Hindlimb muscle (tissue), 1 donor: Measurements from ENCODE around the gene PSENEN. TPM values are rescaled to one million over a fixed set of nuclear protein-coding genes. Genes with fewer than 3 reads are reported as not detected.
A peak's percentile ranks its signal among the peaks of the same experiment; 100 is the strongest.

Source experiments
- DNase-seq: peaks from one replicate; pipeline ENCODE4 v3.0.0-alpha.2; 2013
- polyA plus RNA-seq: library from polyadenylated mRNA; unstranded; fragments of 120-200 nt; gene quantifications from one replicate; pipeline ENCODE4 v1.2.1, GENCODE V29; 2013; ENCODE audit not compliant: insufficient read length

The PSENEN gene
- polyA plus RNA-seq, 1 donor = 31.7 TPM

GRCh38 chr19:35774274-35775045, 29.0 kb downstream of the PSENEN start:
- DNase-seq = no peak

DNA sequence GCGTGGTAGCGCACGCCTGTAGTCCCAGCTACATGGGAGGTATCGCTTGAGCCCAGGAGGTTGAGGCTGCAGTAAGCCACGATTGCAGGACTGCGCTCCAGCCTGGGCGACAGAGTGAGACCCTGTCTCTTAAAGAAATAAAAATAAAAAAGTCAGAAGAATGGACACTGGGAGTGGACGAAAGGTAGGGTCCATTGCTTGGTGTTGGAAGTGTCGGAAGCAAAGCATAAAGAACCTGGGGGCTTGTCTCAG, 29.5 kb downstream of the PSENEN start:
- DNase-seq = no peak

DNA sequence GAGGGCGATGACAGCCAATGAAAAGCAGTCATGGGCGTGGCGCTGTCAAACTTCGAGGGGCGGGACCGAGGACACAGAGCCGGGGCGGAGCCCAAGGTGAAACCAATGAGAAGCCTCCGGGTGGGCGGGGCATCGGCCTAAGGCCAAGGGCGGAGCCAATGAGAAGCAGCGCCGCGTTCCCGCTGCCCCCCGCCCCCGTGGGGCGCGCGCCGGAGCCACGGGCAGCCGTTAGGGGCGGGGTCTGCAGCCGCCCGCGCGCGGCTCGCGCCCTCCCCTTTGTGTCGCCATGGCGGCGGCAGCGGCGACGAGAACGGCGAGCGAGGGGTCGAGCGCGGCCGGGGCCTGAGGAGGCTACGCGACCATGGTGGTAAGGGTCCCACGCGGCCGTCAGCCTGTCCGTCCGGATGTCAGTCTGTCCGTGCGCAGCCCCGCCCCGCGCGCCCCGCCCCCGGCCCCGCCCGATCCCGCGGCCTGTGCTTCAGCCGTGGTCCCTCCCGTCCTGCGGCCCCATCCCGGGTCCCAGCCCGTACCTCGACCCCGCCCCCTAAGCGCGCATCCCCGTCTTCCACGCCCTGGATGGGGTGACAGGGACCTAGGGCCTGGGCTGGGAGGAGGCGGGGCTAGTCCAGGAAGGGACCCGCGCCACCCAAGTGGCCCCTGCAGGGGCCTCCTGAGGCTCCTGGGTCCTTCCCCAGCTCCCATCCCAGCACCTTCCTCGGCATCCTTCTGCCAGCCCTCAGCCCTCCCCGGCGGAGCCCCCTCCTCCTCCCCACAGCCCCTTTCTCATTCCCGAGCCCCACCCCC, 30.0 kb downstream of the PSENEN start, which contains the start of gene ARHGAP33:
Gene ARHGAP33, plus strand, starts transcription at position 267 of the 804 bp plus-strand sequence. Its CDS starts 95 bp downstream, at position 362.
- DNase-seq = peak; percentile 99

DNA sequence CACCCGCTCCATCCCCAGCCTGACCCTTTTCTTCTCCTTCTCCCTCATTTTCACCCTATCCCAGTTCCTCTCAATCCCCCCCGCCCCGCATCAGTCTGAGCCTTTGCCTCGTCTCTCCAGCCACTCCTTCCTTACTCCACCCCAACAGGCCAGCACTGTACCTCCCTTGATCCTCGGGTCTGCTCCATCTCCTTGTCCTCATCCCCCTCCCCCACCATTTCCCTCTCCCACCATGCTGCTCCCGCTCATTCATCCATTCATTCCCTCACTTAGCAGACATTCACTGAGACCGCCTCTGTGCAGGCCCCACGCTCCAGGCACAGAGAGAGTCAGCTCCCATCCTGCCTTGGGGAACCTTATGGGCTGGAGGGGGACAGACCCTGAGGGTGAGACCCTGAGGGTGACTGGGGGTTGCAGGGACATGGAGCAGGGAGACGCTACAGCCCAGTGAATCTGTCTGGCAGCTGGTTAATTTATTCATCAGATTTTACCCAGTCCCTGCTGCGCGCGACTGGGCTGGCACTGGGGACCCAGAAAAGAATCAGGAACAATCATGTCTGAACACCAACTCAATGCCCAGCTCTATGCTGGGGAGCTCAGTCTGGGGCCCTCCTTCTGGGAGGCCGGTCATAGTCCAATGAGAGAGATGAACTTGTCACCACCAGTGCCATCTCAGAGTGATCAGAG, 30.8 kb downstream of the PSENEN start:
- no peak for DNase-seq

DNA sequence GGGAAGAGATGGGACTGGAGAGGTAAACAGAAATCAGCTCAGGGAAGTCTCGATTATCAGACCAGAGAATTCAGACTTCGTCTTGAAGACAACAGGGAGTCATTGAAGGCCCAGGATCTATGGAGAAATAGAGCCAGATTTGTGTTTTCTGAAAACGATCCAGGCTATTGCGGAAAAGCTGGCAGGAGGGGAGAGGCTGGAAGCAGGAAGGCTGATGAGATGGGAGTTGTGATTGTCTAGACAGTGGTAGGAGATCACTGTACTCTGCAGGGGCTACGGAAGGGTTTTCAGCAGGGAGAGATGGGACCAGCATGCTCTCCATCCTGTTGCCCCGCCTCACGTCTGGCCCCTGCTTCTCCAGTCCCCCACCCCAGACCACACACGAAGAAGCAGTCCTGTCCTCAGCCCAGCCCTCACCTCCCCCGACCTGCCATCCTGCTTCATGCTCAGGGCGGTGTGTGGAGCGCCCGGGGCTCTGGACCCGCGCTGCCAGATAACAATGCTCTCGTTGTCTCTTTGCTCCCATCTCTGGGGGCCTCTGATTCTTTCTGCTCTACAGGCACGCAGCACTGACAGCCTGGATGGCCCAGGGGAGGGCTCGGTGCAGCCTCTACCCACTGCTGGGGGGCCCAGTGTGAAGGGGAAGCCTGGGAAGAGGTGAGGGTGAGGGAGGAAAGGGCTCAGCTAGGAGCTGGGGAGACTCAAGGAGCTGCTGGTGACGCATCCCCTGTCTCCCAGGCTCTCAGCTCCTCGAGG, 31.8 kb downstream of the PSENEN start:
- no peak for DNase-seq

GRCh38 chr19:35777961-35778360, 32.5 kb downstream of the PSENEN start:
- no peak for DNase-seq

DNA sequence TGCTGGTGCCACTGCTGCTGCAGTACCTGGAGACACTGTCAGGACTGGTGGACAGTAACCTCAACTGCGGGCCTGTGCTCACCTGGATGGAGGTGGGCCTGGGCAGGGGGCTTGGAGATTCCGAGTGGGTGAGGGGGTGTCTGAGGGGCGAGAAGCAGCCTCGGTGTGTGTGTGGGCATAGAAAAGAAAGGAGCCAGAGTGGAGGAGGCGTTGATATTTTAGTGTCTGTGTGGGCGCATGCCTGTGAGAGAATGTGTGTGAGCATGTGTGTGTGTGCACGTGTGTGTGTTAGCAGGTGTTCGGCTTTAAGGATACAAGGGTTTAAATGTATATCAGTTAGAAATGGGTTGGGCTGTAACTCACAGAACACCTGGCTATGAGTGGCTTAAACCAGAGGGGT, 33.6 kb downstream of the PSENEN start:
- DNase-seq = no peak

GRCh38 chr19:35780058-35780457, 34.6 kb downstream of the PSENEN start:
- no peak for DNase-seq

- DNase-seq = no peak
Observed at GRCh38 chr19:35780717-35781116, 35.3 kb downstream of the PSENEN start.

DNA sequence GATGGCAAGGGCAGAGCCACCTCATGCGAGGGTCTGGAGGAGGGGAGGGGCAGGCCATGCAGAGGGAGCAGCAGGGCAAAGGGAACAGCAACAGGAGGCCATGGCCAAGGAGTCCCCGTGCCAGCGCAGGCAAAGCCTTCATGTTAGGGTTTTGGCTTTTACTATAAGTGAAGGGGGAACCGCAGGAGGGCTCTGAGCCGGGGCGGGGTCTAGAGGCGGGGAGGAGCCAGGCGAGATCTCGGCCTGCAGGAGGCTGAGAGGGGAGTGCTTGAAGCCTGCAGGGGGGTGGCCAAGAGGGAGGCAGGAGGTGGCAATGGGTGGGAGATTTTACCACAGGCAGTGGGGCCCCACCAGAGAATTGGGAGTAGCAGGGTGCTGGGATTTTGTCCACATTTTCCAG, 36.2 kb downstream of the PSENEN start:
- no peak for DNase-seq

DNA sequence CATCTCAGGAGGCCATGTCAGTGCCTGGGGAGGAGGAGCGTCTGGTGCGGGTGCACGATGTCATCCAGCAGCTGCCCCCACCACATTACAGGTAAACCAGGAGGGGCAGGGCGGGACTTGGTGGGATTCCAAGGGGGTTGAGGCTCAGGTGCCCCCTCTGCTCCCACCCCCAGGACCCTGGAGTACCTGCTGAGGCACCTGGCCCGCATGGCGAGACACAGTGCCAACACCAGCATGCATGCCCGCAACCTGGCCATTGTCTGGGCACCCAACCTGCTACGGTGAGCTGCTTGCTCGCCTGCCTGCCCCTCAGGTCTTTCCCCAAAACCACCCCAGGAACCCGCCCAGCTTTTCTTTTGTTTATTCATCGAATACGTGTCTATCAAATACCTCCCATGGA, 37.1 kb downstream of the PSENEN start:
- no peak for DNase-seq

DNA sequence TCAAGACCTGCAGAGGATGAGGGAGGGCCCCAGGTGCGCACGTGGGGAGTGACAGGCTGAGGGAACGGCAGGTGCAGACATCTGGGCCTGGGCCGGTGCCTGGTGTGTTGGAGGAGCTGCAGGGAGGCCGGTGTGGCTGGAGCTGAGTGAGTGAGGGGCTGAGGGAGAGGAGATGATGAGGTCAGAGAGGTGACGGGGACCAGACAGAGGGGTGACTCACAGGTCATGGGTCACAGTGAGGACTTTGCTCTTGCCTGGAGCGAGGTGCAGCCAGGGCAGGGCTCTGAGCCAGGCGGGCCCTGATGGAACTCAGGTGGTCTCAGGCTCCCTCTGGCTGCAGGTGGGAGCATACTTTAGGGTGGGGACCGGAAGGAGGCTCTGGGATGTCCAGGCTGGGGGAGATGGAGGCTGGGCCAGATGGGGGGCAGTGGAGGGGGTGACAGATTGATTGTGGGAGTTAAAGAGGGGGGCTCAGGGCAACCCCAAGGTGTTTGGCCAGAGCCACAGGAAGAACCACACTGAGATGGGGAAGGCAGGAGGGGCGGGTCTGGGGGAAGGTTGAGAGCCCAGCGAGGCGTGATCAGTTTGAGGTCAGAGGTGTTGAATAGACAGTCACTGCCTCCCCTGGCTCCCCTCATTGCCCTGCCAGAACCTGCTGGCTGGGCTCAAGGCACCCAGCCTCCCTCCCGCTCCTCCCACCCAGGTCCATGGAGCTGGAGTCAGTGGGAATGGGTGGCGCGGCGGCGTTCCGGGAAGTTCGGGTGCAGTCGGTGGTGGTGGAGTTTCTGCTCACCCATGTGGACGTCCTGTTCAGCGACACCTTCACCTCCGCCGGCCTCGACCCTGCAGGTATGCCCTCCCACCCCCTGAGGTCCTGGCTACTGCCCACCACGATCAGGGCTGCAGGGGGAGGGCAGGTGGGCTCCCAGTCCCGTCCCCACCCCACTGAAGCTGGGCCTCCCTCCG, 38.3 kb downstream of the PSENEN start:
- DNase-seq = no peak

GRCh38 chr19:35784503-35785338, 39.3 kb downstream of the PSENEN start:
- no peak for DNase-seq

- DNase-seq = no peak
Observed at GRCh38 chr19:35785339-35785627, 39.8 kb downstream of the PSENEN start.

DNA sequence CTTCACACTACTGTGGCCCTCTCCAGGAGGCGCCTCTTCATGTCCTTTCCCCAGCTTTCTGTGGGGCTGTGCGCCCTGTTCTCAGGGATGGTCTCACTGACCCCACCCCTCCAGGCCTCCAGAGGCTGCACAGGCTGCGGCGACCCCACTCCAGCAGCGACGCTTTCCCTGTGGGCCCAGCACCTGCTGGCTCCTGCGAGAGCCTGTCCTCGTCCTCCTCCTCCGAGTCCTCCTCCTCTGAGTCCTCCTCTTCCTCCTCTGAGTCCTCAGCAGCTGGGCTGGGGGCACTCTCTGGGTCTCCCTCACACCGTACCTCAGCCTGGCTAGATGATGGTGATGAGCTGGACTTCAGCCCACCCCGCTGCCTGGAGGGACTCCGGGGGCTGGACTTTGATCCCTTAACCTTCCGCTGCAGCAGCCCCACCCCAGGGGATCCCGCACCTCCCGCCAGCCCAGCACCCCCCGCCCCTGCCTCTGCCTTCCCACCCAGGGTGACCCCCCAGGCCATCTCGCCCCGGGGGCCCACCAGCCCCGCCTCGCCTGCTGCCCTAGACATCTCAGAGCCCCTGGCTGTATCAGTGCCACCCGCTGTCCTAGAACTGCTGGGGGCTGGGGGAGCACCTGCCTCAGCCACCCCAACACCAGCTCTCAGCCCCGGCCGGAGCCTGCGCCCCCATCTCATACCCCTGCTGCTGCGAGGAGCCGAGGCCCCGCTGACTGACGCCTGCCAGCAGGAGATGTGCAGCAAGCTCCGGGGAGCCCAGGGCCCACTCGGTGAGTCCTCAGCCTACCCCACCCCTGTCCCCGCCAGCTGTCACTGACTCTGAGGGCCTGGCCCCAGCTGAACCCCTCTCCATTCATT, 41.1 kb downstream of the PSENEN start:
- DNase-seq = no peak

DNA sequence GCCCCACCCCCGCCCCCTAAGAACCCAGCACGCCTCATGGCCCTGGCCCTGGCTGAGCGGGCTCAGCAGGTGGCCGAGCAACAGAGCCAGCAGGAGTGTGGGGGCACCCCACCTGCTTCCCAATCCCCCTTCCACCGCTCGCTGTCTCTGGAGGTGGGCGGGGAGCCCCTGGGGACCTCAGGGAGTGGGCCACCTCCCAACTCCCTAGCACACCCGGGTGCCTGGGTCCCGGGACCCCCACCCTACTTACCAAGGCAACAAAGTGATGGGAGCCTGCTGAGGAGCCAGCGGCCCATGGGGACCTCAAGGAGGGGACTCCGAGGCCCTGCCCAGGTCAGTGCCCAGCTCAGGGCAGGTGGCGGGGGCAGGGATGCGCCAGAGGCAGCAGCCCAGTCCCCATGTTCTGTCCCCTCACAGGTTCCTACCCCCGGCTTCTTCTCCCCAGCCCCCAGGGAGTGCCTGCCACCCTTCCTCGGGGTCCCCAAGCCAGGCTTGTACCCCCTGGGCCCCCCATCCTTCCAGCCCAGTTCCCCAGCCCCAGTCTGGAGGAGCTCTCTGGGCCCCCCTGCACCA, 41.9 kb downstream of the PSENEN start:
- DNase-seq = no peak

- DNase-seq = no peak
Observed at GRCh38 chr19:35788205-35788960, 42.9 kb downstream of the PSENEN start.

DNA sequence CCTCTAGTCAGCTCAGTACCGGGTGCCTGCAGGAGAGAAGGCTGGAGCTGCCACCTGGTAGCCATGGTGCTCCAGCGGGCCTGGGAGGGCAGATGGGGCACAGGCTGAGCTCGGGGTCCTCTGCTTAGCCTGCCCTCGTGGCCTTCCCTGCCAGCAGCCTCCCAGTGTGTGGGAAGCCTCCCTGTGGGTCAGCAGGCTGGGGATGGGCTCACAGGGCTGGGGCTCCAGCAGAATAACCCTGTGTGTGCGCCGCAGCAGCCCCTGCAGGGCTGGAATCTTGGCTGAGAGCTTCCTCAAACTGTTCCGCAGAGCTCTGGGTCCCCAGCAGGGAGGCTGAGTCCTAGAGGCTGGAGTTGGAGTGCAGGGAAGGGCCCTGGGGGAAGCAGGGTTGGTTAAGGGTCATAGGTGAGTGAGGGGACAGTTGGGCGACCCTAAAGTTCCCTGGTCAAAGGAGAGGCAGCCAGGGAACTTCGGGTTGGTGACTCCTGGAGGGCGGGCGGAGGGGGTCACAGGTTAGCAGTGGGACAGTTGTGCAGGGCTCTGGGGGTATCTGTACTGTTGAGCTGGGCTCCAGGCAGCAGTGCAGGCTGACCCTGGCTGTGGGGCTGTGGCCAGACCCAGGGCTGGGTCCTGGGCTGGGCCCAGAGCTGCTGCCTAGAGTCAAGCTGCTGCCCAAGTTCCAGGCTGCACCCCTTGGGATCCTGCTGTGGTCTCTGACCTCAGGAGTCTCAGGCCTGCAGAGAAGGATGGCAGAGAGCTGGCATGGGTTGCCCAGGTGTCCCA, 43.9 kb downstream of the PSENEN start:
- no peak for DNase-seq
